CD4-positive, alpha-beta T cell treated with Interferon gamma for 1 hour (primary cell): Measurements from ENCODE around the gene PAEP.

ENCODE experiments used
- DNase-seq: peaks from one replicate; pipeline ENCODE4 v3.0.0-alpha.2; 2020

Gene PAEP

GRCh38 chr9:135602789-135603481 lies 41.4 kb downstream of the PAEP start:
- no peak for DNase-seq

GRCh38 chr9:135604437-135605237 lies 43.1 kb downstream of the PAEP start:
- DNase-seq = no peak

GRCh38 chr9:135605238-135605781 lies 43.8 kb downstream of the PAEP start:
- DNase-seq = no peak

GRCh38 chr9:135606885-135607259 lies 45.3 kb downstream of the PAEP start:
- no peak for DNase-seq

GRCh38 chr9:135607401-135608293 lies 46.1 kb downstream of the PAEP start:
- DNase-seq = no peak

- DNase-seq = no peak
Measured at GRCh38 chr9:135608294-135608998, 46.9 kb downstream of the PAEP start.

- DNase-seq = no peak
Measured at GRCh38 chr9:135608999-135609317, 47.4 kb downstream of the PAEP start.

- no peak for DNase-seq
Measured at GRCh38 chr9:135609366-135609955, 47.9 kb downstream of the PAEP start.

GRCh38 chr9:135610290-135611141 lies 49.0 kb downstream of the PAEP start:
- no peak for DNase-seq

- DNase-seq = no peak
Measured at GRCh38 chr9:135611142-135611874, 49.8 kb downstream of the PAEP start.

GRCh38 chr9:135611875-135612209 lies 50.3 kb downstream of the PAEP start:
- DNase-seq = no peak

GRCh38 chr9:135612437-135612836 lies 50.9 kb downstream of the PAEP start:
- DNase-seq = no peak

- no peak for DNase-seq
Measured at GRCh38 chr9:135612981-135613910, 51.7 kb downstream of the PAEP start.

GRCh38 chr9:135613946-135614805 lies 52.6 kb downstream of the PAEP start:
- DNase-seq = no peak

- no peak for DNase-seq
Measured at GRCh38 chr9:135614821-135615665, 53.5 kb downstream of the PAEP start.

- DNase-seq = no peak
Measured at GRCh38 chr9:135615666-135616618, 54.4 kb downstream of the PAEP start.
